Astrocyte of the hippocampus (primary cell): ENCODE data around the gene PDE4D.
A peak's percentile ranks its signal among the peaks of the same experiment; 100 is the strongest.

Source experiments
- DNase-seq: peaks from one replicate; pipeline ENCODE4 v3.0.0; 2011; ENCODE audit warnings: low read depth, low spot score

Gene PDE4D

DNA sequence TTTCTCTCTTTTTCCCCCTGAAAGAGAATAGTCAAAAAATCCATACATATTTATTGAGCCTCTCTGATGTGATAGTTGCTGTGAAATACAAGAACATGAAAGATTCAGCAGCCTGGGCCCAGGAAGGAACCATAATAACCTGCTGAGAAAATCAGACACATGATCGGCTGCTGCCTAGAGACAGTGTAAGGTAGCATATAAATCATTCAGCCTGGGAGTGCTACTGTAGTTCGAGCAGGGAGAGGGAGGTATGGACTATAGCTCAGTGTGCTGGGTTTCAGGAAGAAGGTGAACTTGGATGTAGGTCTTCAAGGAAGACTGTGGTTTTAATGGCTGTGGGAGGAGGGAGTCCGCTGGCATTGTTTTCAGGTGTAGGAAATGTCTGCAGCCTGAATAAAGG lies 841.6 kb downstream of the PDE4D start:
- no peak for DNase-seq

DNA sequence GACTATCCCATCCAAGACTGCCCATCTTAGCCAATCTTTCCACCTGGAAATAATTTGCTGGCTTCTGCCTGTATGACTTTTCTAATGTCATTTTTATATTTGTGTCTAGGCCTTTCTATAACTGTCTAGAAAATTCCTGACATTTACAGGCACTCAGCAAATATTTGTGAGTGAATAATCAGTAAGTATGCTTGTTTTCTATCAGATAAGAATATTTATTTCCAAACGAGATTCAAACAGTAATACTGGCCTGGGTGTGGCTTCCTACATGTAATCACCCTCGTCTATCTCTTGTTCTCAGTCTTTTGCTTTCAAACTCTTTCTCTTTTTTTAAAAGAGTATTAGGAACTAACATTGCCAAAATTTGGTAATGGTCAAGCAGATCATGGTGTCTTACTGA lies 844.4 kb downstream of the PDE4D start:
- no peak for DNase-seq

DNA sequence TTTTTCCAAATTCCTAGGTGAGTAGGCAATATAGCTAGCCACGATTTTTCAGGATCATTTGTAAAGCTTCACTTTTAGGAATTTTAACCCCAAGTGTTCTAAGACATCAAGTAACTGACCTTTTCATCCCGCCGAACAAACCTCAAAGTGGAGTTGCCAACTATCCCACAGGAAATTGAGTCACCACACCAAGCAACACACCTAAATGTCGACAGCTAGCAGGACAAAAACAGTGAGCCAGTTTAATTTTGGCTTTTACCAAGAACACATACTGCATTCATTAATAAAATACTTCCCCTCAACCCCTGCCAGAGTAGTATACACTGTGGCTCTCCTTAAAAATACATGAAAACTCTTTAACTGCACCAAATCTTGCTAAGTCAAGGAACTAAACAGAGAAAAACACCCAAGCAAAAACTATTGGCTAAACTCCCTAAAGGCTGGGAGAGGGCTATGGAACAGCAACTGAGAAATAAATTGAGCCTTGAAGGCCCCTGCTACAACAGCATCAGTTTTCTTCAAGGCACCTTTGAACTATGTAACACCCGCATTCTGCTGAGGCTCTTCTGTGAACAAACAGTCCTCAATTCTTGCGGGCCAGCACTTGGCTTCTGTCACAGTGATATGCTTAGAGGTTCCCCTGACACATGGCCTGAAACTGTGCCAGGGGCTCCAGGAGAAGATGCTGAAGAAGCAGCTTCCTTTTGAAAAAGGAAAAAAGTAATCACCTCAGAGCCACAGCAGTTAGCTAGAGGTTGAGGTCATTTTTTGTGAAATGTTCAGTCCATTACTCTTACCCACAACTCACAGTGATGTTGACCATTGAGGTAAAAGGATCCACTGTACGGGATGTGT lies 851.1 kb downstream of the PDE4D start:
- peak; percentile 78 for DNase-seq

DNA sequence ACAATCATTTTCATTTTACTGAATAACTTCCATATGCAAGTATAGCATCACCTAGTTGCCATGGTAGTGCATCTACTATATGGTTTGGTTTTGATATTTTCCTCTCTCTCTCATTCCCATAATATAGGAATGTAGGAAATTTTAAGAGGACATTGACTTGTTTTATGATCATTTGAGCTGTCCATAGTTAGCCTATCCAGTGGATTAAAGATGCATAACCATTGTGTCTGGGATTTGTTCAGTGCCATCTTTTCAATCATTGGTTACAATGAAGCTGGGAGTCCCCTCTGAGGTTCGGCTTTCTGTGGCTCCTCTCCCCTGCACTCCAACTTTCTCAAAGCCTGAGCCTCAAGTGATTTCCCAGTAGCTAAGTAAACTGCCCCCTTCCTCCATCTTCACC lies 852.2 kb downstream of the PDE4D start:
- DNase-seq, result no peak

DNA sequence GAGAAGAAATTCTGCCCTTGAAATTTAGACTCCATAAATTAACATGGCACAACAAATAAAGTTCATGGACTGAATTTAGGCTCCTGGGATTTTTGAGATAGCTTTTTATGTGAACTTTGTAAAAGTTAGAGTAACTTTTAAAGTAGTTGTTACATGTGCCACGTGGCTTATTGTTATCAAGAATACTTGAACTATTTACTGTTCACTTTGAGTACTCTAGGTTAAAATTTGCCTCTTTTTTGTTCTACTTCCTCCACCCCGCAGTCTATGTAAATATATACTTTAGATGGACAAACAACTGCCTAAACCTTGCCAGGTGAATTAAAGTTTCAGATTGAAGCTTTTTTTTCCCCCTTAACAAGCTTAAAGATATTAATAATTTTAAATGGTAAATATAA lies 852.7 kb downstream of the PDE4D start:
- DNase-seq, result no peak

DNA sequence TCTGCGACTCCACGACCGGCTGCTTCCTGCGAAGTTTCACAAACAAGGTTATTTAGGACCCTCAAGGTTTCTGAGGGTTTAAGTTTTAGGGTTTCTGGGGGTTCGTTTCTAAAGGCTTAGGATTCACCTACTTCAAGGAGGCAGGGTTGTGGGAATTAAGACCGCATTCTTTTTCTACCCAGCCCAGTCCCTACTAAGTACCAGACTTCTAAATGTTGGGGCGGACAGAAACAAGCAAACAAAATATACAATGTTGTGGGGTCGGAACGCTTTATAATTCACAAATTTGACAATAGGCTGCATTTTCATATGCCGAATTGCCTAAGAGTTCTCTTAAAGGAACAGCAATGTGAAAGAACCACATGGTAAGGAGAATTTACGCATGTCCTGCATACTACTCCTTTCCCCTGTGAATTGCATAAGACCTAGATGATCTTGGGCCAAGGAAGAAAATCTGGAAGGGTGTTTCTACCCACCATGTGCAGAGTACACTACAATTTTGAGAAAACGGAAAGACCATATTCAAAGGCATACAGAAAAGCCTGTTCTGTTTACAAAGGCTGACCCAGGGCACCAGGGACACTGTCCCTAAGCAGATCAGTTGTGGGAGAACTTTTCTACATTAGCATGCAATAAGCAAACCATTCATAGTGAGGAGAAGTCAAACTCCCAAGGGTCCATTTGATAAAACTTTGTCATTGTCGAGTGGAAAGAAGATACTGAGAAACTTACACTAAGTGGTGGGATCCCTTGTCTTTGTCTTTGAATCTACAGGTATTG lies 853.3 kb downstream of the PDE4D start:
- no peak for DNase-seq

DNA sequence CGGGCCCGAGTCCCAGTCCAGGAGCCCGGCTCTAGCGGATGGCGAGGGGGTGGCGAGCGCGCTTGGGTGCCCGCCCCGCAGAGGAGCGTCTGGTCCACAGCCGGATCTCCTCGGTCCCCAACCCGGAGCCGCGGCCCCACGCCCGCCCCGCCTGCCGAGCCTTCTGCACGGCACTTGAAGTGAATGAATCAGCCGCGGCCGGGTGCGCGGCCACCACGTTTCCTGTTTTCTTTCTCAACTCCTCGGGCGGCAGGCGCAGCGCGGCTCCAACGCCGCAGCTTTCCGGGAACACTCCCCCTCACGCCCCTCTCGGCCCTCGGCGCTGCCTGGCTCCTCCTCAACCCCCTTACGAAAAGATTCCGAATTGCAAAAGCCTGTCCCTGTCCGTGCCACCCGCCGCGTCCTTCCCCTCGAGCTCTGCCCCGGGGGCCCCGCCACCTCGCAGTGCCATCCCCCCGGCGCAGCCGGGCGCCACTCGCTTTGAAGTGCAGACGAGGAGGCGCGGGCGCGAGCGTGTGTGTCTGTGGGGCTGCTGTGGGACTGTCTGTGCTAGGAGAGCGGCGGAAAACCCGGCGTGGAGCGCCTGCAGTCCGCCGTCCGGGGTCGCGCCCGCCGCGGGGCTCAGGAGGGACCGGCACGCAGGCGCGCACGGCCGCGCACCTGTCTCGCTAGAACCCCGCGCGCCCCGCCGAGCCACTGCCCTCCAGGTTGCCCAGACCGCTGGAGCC lies 854.1 kb downstream of the PDE4D start:
- DNase-seq, result peak; percentile 87

DNA sequence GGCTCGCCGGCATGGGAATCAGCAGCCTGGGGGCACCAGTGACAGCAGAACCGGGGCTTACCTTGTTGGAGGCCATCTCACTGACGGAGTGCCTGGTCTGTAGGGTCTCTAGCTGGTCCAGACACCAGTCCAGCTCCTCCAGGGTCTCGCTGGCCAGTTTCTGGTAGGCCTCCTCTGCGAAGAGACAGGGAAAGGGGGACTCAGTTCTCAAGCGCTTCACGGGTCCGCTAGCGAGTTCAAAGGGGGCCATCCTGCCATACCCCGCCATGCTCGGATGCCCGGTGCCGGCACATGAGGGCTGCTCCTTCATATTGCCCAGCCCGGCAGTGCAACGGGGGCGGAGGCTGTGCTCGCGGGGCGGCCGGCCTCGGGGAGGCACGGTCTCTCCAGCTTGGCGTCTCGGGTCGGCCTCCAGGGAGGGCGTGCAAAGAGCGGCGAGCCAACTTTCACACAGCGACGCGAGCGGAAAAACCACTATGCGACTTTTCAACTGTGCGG lies 854.7 kb downstream of the PDE4D start:
- no peak for DNase-seq

DNA sequence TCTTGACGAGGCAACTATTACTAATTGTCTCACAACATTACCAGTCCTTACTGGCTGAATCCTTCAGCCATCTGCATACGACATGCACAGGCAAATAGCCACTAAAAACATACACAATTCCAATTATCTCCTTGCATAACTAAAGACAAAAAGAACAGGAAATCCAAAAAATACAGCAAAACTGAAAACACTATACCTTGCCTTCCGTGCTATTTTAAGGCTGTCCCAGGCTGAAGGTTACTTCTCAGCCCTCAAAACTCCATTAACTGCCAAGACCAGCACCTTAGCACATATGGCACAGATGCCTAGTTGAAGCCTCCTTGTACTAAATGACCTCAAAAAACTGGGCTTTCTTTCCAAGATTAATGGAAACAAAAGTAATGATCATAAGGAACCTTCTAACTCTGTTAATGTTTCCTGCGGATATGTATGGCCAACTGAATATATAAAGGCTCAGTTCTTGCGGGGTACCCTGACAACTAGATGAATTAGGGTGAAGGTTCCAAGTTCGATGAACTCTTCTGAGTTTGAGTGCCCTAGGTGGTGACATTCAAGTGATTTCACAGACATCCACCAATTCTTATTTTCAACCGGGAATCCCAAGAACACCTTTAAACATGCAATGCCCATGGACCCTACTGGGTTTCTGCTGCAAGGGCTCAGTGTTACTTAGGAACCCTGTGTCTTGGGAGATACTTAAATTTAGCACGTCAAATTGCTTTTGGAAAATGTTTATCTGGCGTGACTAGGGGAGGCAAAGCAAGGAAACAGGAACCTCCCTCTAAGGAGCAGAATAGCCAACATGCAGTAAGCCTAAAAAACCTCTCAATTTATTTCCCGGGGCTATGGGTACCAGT lies 855.4 kb downstream of the PDE4D start:
- DNase-seq, result no peak

DNA sequence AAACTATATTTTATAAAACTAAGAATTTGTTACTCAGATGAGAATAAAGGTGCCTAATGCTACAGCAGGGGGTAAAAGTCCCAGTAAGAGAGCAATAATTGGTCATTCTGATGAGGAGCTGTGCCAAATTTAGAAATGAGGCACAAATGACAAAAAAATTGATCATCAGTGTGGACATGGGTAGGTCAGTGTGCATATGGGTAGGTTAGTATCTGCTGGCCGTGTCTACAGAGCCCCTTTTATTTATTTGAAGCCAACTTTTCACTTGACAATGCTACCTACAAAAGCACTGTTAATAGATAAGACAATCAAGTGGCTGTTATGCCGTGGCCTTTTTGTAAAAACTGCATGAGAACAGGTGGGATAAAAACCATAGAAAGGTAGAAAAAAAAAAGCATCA lies 856.1 kb downstream of the PDE4D start:
- no peak for DNase-seq

DNA sequence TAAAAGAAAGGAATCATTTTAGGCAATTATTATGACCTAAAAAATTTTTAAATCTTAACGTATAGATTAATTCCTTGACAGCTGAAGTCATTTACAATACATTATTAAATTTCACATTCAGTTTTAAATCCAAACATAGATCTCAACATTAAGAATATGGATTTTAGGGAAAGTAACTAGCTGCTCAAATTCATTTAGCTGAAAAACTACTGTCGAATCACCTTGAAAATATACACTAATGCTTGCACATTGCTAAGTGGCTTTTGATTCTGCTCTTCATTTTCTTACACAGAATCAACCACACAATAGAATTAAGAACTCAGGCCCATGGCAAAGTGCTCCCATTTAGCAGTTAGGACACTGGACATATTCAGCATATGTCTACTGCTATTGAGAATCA lies 856.5 kb downstream of the PDE4D start:
- no peak for DNase-seq

DNA sequence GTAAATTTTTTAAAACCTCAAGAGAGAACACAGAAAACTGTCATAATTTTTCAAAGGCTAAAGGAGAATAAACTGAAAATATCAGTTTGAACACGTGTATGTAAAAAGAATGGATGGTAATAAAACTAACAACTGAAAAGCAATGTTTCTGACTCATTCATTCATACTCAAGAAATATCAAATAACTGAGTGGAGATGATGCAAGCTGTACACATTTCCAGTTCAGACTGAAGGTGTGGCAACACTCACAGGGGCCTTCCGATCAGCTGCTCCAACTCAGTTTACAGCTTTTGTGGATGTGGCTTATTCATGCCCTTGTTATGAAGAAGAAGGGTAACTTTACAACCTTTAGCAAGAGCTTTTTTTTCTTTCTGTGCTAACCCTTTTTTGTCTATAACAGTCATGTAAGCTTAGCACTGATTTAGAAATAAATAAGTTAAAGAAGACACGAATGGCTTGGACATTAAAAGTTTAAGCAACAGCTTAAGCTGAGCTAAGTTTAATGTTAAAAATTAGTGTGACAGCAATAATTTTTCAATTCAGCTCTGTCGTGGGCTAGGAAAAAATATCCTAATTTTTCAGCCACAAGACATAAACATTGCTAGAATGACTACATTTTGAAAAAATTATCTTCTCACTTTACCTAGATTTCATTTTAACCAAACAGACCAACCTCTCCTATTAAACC lies 857.1 kb downstream of the PDE4D start:
- DNase-seq, result peak; percentile 64

DNA sequence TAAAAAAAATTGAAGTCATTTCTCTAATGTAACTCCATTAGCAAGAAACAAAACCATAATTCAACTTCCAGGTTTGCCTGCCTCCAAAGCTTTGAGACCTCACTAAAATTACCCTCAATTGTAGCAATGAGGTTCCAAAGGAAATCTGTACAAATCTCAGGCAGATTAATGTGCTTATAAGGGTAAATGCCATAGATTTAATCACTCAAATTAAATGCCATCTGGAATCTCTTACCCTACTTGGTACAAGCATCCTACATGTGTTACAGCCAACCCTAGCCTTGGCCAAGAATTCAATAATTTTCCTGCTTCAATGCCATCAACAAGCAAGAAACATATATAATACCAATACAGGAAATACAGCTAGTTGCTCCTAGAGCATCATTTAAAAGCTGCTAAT lies 857.8 kb downstream of the PDE4D start:
- no peak for DNase-seq

DNA sequence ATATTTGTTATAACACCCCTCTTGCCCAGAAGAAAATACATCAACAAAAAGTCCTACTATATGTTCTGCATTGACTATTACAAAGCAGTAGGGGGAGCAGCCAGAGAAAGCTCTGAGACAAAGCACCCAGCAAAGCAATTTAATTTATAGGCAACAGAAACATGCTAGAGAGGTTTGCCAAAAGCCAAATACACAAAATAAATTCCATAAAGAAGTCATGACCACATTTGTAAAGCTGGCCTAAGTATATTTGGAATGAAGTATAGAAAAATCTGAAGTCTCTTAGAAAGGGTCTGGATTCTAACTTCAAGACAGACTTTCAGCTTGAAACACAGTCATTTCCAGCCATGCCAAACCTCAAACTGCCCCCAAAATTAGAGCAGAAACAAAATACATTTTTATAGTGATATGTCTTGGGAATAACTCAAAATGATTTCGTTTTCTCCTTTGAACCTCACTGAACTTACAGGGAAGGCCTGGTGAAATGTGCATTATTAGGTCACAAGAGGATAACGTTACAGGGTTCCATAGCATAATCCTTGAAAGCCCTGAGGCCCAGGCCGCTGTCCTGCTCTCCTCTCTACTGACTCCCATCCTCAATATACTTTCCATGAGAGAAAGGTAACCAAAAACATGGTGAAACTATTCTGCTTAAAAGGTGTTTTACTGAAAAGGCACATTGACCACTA lies 858.9 kb downstream of the PDE4D start:
- DNase-seq, result peak; percentile 48

DNA sequence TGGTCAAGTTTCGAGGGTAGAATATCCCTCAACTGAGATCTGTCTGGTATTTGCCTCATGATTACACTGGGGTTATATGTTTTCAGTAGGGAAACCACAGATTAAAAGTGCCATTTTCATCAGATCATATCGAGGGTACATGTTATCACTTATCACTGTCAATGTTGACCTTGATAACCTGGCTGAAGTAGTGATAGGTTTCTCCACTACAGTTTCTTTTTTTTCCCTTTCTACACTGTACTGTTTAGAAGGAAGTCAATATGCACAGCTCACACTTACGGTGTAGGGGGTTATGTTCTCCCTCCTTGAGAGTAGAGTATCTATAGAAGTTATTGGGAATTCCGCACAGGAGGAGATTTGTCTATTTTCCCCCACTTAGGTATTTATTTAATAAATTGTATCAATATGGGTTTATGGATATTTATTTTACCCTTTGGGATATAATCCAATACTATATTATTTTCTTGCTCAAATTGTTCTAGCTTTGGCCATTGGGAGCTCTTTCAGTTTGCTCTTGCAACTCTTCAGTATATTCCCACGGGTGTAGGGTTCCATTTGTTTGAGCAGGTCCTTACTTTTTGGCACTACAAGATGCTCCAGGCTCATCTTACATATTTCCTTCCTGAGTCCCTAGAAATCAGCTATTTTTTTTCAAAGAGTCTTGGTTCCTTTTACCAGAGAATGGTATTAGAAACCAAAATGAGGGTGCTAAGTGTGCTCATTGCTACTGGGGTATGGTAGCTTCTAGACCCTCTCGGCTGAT lies 866.2 kb downstream of the PDE4D start:
- no peak for DNase-seq

DNA sequence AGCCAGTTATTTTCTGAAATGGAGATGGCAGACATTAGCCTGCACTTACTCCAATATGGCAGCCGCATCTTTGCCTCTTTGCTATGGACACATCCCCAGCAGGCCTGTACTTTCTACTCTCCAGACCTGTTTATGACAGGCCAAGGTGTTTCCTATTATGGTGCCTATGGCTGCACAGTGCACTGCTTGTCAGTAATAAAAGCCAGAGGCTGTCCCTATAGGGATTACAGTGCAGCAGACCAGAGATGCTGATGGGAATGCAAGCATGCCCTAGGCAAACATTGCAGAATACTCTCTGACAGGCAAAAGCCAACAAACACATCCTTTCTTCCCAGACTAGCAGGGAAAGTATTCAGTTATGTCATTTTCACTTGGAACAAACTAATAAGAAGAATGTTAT lies 867.8 kb downstream of the PDE4D start:
- DNase-seq, result no peak

DNA sequence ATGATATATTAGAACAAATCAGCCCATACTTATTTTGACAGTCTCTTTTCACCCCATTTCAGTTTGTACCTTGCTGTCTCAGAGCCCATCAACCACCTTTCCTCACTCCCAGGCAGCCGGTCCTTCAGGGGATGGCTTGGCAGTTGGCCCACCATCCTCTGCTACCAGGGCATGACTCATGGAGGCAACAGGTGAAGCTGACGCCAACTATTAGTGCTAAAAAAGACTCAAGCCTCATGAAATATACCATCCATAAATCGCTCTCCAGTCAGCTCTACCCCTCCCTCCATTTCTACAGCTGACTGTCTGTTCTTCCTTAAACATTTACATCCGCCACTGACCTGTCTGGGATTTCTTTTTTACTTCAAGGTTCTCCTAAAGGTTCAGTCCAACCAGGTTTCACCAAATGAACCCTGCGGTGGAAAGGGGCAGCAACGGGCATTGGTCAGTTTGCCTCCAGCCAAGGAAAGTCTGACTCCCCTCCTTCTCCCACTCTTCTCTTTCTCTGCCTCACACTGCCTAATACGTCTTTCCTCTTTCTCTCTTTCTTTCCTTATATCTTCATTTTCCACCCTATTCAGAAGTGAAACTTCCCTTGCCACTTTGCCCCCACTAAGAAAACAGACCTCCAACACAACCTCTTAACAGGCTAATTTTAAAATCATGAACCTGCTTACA lies 871.5 kb downstream of the PDE4D start:
- peak; percentile 26 for DNase-seq

DNA sequence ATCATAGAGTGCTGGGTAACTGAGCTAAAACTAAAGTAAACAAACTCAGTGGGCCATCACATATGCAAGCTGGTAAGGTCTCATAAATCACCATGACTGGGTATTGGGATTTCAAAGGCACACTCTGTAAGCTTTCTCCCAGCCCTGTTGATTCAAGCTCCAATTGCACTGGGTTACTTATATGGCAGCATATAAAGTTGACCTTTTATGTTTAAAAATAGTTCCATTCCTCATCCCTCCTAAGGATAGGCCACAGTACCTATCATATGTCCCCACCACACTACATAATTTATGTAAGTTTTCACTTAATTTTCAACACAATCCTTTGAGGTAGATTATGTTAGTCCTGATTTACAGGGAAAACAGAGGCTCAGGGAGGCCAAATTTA lies 872.2 kb downstream of the PDE4D start:
- DNase-seq, result no peak
